Tibial nerve (tissue), 4 donors: ENCODE data around the gene DENND5B.

Source experiments
- EP300 ChIP-seq, 2 donors: sonication (generic); formaldehyde crosslinking; IDR thresholded peaks; one replicate each; pipeline ENCODE4 v1.6.1; 2017; ENCODE audit warnings: antibody characterized with exemption in 2 of 2, mild to moderate bottlenecking in 1 of 2
- POLR2A ChIP-seq, 2 donors: fragments of 450-650 bp; IDR thresholded peaks; one replicate each; pipeline ENCODE4 v1.6.1; 2017; ENCODE audit warnings: antibody characterized with exemption in 2 of 2, mild to moderate bottlenecking in 2 of 2, moderate library complexity in 2 of 2
- TF ChIP-seq, protein P1 (sequence below), 5 experiments: fragments of 200-600 bp in 3 of 5; fragments of 450-650 bp in 2 of 5; sonication (generic) in 3 of 5; IDR thresholded peaks; one replicate each; pipeline ENCODE4 v1.5.1; 2016 to 2019; ENCODE audit warnings: antibody characterized with exemption in 5 of 5, mild to moderate bottlenecking in 3 of 5, moderate library complexity in 2 of 5

DNA sequence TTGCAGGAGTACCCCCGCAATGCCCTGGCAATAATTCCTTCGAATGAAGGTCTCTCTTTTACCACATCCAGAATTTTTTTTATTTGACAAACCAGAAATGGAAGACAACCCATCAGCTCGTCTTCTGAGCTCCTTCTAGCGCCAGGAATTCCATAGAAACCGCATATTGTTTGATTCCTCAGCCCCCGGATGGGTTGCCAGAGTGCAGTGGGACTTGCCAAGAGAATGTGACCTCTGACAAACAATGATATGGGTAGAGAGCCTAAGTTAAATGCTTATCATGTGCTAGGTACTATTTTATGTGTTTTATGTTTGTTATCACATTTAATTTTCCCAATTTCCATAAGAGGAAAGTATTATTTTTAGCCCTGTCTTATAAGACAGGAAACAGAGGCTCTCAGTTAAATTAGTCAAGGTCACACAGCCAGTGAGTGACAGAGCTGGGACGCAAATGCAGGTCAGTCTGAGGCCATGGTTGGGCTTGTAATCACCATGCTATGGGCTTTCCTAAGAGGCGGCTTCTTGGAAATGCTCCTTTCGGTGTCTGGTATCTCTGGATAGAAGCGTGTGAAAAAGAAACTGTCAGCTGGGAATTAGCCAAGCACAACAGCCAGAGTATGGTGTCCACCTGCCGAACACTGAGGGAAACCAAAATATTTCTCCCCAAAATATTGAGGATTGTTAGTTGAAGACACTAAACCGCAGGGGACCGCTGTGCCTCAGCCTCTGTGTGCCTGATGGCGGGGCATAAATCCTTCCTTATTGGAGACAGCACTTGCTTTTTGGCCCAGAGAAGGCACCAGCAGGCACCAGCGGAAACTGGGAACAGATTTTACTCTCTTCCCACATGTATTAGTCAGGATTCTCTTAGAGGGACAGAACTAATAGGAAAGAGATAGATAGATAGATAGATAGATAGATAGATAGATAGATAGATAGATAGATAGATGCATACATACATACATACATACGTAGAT, 39.1 kb upstream of the DENND5B start:
- TF ChIP-seq, protein P1, sequence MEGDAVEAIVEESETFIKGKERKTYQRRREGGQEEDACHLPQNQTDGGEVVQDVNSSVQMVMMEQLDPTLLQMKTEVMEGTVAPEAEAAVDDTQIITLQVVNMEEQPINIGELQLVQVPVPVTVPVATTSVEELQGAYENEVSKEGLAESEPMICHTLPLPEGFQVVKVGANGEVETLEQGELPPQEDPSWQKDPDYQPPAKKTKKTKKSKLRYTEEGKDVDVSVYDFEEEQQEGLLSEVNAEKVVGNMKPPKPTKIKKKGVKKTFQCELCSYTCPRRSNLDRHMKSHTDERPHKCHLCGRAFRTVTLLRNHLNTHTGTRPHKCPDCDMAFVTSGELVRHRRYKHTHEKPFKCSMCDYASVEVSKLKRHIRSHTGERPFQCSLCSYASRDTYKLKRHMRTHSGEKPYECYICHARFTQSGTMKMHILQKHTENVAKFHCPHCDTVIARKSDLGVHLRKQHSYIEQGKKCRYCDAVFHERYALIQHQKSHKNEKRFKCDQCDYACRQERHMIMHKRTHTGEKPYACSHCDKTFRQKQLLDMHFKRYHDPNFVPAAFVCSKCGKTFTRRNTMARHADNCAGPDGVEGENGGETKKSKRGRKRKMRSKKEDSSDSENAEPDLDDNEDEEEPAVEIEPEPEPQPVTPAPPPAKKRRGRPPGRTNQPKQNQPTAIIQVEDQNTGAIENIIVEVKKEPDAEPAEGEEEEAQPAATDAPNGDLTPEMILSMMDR (IDR thresholded peaks at IDR 0.05), result no peak
- TF ChIP-seq POLR2A (IDR thresholded peaks at IDR 0.05), result no peak
- TF ChIP-seq EP300 (IDR thresholded peaks at IDR 0.05), result no peak
